NCI-H128 (cell line): ENCODE results near the gene ABCC6.
"Not testable (repeated sequence)": the region's sequence is repeated elsewhere in the genome, so short reads cannot be mapped to it uniquely, and the experiment has no call there.

Source experiments
- DNase-seq: peaks from one replicate; lab custom pipeline; 2025; ENCODE audit not compliant: unreplicated experiment; lab: John Stamatoyannopoulos, UW

ABCC6 gene

GRCh38 chr16:16223662-16224241 lies 458 bp upstream of the ABCC6 start:
- DNase-seq = not testable (repeated sequence)

GRCh38 chr16:16221382-16221781 lies 1.9 kb downstream of the ABCC6 start:
- DNase-seq = not testable (repeated sequence)

- not testable (repeated sequence) for DNase-seq
These were observed 2.8 kb downstream of the ABCC6 start for GRCh38 chr16:16220449-16220848.

- DNase-seq = not testable (repeated sequence)
These were observed 4.5 kb downstream of the ABCC6 start for GRCh38 chr16:16218787-16219186.

GRCh38 chr16:16218349-16218748 lies 4.9 kb downstream of the ABCC6 start:
- DNase-seq = not testable (repeated sequence)

GRCh38 chr16:16213863-16214293 lies 9.4 kb downstream of the ABCC6 start:
- DNase-seq = not testable (repeated sequence)

- not testable (repeated sequence) for DNase-seq
These were observed 11.9 kb downstream of the ABCC6 start for GRCh38 chr16:16211404-16211803.

- DNase-seq = not testable (repeated sequence)
These were observed 14.8 kb downstream of the ABCC6 start for GRCh38 chr16:16208461-16208860.

- not testable (repeated sequence) for DNase-seq
These were observed 15.4 kb downstream of the ABCC6 start for GRCh38 chr16:16207787-16208334.

- DNase-seq = not testable (repeated sequence)
These were observed 16.1 kb downstream of the ABCC6 start for GRCh38 chr16:16207097-16207786.

GRCh38 chr16:16205864-16206263 lies 17.4 kb downstream of the ABCC6 start:
- DNase-seq = not testable (repeated sequence)

GRCh38 chr16:16204552-16204951 lies 18.7 kb downstream of the ABCC6 start:
- not testable (repeated sequence) for DNase-seq

GRCh38 chr16:16203494-16203893 lies 19.8 kb downstream of the ABCC6 start:
- not testable (repeated sequence) for DNase-seq

GRCh38 chr16:16202400-16203143 lies 20.7 kb downstream of the ABCC6 start:
- not testable (repeated sequence) for DNase-seq

- not testable (repeated sequence) for DNase-seq
These were observed 21.4 kb downstream of the ABCC6 start for GRCh38 chr16:16201880-16202279.

GRCh38 chr16:16200391-16200790 lies 22.9 kb downstream of the ABCC6 start:
- DNase-seq = not testable (repeated sequence)

GRCh38 chr16:16199428-16199827 lies 23.9 kb downstream of the ABCC6 start:
- DNase-seq = not testable (repeated sequence)

GRCh38 chr16:16197966-16198365 lies 25.3 kb downstream of the ABCC6 start:
- no peak for DNase-seq

GRCh38 chr16:16197331-16197730 lies 26.0 kb downstream of the ABCC6 start:
- no peak for DNase-seq

- DNase-seq = no peak
These were observed 27.2 kb downstream of the ABCC6 start for GRCh38 chr16:16196099-16196498.

GRCh38 chr16:16191493-16192167 lies 31.7 kb downstream of the ABCC6 start:
- DNase-seq = no peak
